ENCODE data around the gene BRI3.

DNA sequence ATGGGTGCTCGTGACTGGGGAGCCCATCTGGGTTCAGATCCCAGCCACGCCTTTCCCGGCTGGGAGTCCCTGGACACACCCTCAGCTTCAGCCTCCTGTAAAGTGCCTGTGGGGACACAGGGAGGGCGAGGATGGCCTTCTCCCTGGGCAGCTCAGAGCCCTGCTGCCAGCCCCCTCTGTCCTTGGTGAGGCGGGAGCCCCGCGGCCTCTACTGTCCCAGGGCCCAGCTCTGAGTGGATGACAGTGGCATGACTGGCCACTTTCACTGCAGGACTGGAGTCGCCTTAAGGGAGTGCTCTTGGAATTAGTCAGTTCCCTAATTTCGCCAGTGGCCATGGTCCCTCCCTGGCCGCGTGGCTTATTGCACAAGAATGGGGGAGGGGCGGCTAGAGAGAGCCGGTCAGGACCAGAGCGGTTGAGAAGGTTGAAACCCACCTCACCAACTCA lies 4.6 kb downstream of the BRI3 start:
- TF ChIP-seq ELF4 (IDR thresholded peaks at IDR 0.05) (no peak), BHLHE40 (IDR thresholded peaks at IDR 0.05; ENCODE audit: borderline replicate concordance) (no peak), LEF1 (IDR thresholded peaks at IDR 0.05; ENCODE audit: borderline replicate concordance) (no peak), SP1 (IDR thresholded peaks at IDR 0.05) (no peak), SUZ12 (IDR thresholded peaks at IDR 0.05) (no peak), ARNT (IDR thresholded peaks at IDR 0.05) (no peak), L3MBTL2 (conservative IDR thresholded peaks at IDR 0.05) (no peak), NFRKB (IDR thresholded peaks at IDR 0.05) (no peak), FOXA1 (IDR thresholded peaks at IDR 0.05) (no peak), FOXM1 (IDR thresholded peaks at IDR 0.05; ENCODE audit: borderline replicate concordance) (no peak), FOXK2 (IDR thresholded peaks at IDR 0.05) (no peak), TARDBP (IDR thresholded peaks at IDR 0.05) (no peak)
- TF ChIP-seq, protein P1, sequence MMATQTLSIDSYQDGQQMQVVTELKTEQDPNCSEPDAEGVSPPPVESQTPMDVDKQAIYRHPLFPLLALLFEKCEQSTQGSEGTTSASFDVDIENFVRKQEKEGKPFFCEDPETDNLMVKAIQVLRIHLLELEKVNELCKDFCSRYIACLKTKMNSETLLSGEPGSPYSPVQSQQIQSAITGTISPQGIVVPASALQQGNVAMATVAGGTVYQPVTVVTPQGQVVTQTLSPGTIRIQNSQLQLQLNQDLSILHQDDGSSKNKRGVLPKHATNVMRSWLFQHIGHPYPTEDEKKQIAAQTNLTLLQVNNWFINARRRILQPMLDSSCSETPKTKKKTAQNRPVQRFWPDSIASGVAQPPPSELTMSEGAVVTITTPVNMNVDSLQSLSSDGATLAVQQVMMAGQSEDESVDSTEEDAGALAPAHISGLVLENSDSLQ (IDR thresholded peaks at IDR 0.05), result no peak
